Osteoblast (primary cell): Measurements from ENCODE around the gene KCNC3. TPM values are rescaled to one million over a fixed set of nuclear protein-coding genes. Genes with fewer than 3 reads are reported as not detected.
A peak's percentile ranks its signal among the peaks of the same experiment; 100 is the strongest.

ENCODE experiments used
- DNase-seq: peaks from one replicate; pipeline ENCODE4 v3.0.0; 2011; ENCODE audit warnings: low spot score, mixed read lengths; ENCODE audit not compliant: insufficient read length; ENCODE audit errors: missing footprints
- H2AFZ ChIP-seq: 2 replicates; pipeline ENCODE4 v1.6.0; 2011; ENCODE audit warnings: mild to moderate bottlenecking, low read length
- H3K27ac ChIP-seq: 2 replicates; pipeline ENCODE4 v1.5.1; 2011; ENCODE audit warnings: mild to moderate bottlenecking, low read depth, low read length, moderate library complexity
- H3K27me3 ChIP-seq: 2 replicates; pipeline ENCODE4 v1.6.0; 2012; ENCODE audit warnings: mild to moderate bottlenecking, control low read depth, inconsistent platforms, low read length, moderate library complexity; ENCODE audit not compliant: insufficient read depth
- H3K36me3 ChIP-seq: 2 replicates; pipeline ENCODE4 v1.5.1; 2011; ENCODE audit warnings: mild to moderate bottlenecking, low read length, control low read depth, moderate library complexity; ENCODE audit not compliant: insufficient read depth
- H3K4me1 ChIP-seq: 2 replicates; pipeline ENCODE4 v1.5.1; 2011; ENCODE audit warnings: mild to moderate bottlenecking, low read length, control low read depth, moderate library complexity; ENCODE audit not compliant: insufficient read depth
- H3K4me2 ChIP-seq: 2 replicates; pipeline ENCODE4 v1.6.0; 2011; ENCODE audit warnings: mild to moderate bottlenecking, low read length; ENCODE audit not compliant: insufficient read depth
- H3K4me3 ChIP-seq: fragments of 200-600 bp; sonication (generic); 3 replicates; pipeline ENCODE4 v1.5.1; 2012; ENCODE audit warnings: mild to moderate bottlenecking, low read length, inconsistent platforms; ENCODE audit not compliant: insufficient read depth
- H3K79me2 ChIP-seq: 2 replicates; pipeline ENCODE4 v1.6.0; 2012; ENCODE audit warnings: mild to moderate bottlenecking, low read length, control low read depth, inconsistent platforms; ENCODE audit not compliant: insufficient read depth
- H3K9me3 ChIP-seq: 2 replicates; pipeline ENCODE4 v1.5.1; 2011; ENCODE audit warnings: low read depth, low read length, control low read depth
- H4K20me1 ChIP-seq: 2 replicates; pipeline ENCODE4 v1.6.0; 2012; ENCODE audit warnings: mild to moderate bottlenecking, low read length, control low read depth; ENCODE audit not compliant: insufficient read depth
- CTCF ChIP-seq: IDR thresholded peaks from 2 replicates; pipeline ENCODE4 v1.5.1; 2011; ENCODE audit warnings: mild to moderate bottlenecking, low read depth, low read length, moderate library complexity; ENCODE audit errors: extremely low read depth
- total RNA-seq: library from RNA; depleted of rRNA; stranded (reverse); fragments of >200 nt; gene quantifications from 2 replicates; pipeline ENCODE4 v1.2.3, GENCODE V29; 2012

KCNC3 gene
- total RNA-seq, 1 donor, result not detected

DNA sequence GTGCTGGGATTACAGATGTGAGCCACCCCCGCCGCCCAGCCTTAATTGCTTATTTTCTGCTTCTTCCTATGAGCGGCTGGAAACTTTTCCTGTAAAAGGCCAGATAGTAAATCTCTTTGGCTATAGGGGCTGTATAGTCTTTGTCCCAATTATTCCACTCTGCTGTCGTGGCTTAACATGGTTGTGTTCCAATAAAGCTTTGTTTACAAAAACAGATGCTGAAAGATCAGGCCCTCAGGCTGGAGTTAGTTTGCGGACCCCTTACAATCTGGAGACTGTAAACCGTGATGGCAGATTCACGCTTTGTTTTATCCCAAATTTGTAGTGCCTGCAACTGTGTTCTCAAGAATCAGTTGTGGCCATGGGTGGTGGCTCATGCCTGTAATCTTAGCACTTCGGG, 10.7 kb downstream of the KCNC3 start:
- no peaks in the 10 kb centered on the region for H4K20me1 ChIP-seq
- no peak overlapping the region for H2AFZ ChIP-seq
- H3K79me2 ChIP-seq, result no peaks in the 10 kb centered on the region
- DNase-seq, result peak; percentile 29
- H3K27ac ChIP-seq, result no peak overlapping the region
- no peak overlapping the region for H3K4me3 ChIP-seq
- H3K9me3 ChIP-seq, result no peaks in the 10 kb centered on the region
- no peak overlapping the region for H3K4me2 ChIP-seq
- H3K27me3 ChIP-seq, result peaks cover 12% of the 10 kb centered on the region
- H3K4me1 ChIP-seq, result no peaks in the 10 kb centered on the region
- H3K36me3 ChIP-seq, result no peaks in the 10 kb centered on the region
- TF ChIP-seq CTCF, result no peak

- Histone ChIP-seq H3K4me1 (no peaks in the 10 kb centered on the region), H4K20me1 (no peaks in the 10 kb centered on the region), H3K36me3 (no peaks in the 10 kb centered on the region), H3K4me3 (no peak overlapping the region), H3K27ac (no peak overlapping the region), H3K79me2 (no peaks in the 10 kb centered on the region), H3K27me3 (peaks cover 22% of the 10 kb centered on the region), H3K9me3 (no peaks in the 10 kb centered on the region), H2AFZ (no peak overlapping the region), H3K4me2 (no peak overlapping the region)
- TF ChIP-seq CTCF, result no peak
- peak; percentile 21 for DNase-seq
Measured at GRCh38 chr19:50317115-50317514, 12.1 kb downstream of the KCNC3 start.

GRCh38 chr19:50315773-50316448, 13.3 kb downstream of the KCNC3 start:
- no peaks in the 10 kb centered on the region for H3K36me3 ChIP-seq
- H3K27ac ChIP-seq, result no peak overlapping the region
- no peaks in the 10 kb centered on the region for H4K20me1 ChIP-seq
- H3K79me2 ChIP-seq, result no peaks in the 10 kb centered on the region
- no peak overlapping the region for H3K4me3 ChIP-seq
- H3K4me1 ChIP-seq, result no peaks in the 10 kb centered on the region
- peaks cover 22% of the 10 kb centered on the region for H3K27me3 ChIP-seq
- TF ChIP-seq CTCF, result no peak
- peak; percentile 63 for DNase-seq
- H2AFZ ChIP-seq, result no peak overlapping the region
- no peaks in the 10 kb centered on the region for H3K9me3 ChIP-seq
- H3K4me2 ChIP-seq, result no peak overlapping the region

DNA sequence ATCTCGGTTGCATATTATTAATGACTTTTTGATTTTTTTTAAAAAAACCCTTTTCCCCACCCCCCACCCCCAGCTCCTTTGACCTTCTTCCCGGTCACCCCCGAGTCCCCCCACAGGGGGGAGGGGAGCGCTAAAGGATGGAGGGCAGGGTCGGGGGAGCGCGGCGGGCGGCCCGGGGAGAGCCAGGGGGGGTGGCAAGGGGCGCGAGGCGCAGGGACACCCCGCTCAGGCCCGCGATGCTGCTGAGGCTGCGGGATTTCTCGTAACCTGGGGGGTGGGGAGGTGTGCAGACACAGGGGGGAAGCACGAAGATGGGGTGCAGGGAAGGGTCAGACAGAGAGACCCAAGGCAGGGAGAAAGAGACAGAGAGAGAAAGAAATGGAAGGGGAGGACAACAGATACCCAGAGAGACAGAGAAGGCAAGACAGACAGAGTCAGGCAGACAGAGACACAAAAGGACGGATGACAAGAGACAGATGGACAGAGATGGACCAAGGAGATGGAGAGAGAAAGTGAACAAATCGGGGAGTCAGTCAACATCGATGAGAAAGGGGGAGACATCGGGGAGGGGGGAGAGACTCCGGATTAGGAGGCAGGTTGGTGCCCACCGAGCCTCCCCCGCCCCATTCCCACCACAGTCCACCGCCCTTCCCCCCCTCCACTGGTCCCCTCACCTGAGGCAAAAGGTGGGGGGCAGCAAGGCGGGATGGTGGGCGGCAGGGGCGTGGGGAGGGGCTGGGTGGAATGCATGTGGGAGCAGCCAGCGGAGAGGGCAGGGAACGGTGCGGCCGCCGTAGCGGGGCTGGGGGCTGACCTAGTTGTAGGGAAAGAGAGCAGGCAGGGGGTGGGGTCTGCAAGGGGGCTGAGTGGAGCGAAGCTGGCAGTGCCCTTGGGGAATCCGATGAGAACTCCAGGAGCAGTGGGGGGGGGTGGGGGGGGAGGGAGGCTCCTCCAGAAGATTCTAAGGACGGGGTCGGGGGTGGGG, 14.2 kb downstream of the KCNC3 start:
- peak; percentile 41 for DNase-seq
- Histone ChIP-seq H3K27me3 (peaks cover 26% of the 10 kb centered on the region), H3K4me3 (no peak overlapping the region), H3K4me1 (no peaks in the 10 kb centered on the region), H4K20me1 (no peaks in the 10 kb centered on the region), H3K36me3 (no peaks in the 10 kb centered on the region), H3K79me2 (no peaks in the 10 kb centered on the region), H2AFZ (no peak overlapping the region), H3K9me3 (no peaks in the 10 kb centered on the region), H3K4me2 (no peak overlapping the region), H3K27ac (no peak overlapping the region)
- no peak for TF ChIP-seq CTCF
